ENCODE data around the gene HEATR1.

DNA sequence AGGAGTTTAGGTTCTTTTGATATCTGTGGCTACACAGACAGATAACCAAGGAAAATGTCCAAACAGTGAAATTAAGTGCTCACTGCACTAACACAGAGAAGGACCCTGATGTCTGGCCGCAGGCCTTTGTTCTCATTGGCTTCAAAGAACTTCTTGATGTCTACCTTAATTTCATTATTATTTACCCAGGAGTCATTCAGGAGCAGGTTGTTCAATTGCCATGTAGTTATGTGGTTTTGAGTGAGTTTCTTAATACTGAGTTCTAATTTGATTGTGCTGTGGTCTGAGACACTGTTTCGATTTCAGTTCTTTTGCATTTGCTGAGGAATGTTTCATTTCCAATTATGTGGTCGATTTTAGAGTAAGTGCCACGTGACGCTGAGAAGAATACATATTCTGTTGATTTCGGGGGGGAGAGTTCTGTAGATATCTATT, 95.7 kb downstream of the HEATR1 start:
- TF ChIP-seq, protein P1, sequence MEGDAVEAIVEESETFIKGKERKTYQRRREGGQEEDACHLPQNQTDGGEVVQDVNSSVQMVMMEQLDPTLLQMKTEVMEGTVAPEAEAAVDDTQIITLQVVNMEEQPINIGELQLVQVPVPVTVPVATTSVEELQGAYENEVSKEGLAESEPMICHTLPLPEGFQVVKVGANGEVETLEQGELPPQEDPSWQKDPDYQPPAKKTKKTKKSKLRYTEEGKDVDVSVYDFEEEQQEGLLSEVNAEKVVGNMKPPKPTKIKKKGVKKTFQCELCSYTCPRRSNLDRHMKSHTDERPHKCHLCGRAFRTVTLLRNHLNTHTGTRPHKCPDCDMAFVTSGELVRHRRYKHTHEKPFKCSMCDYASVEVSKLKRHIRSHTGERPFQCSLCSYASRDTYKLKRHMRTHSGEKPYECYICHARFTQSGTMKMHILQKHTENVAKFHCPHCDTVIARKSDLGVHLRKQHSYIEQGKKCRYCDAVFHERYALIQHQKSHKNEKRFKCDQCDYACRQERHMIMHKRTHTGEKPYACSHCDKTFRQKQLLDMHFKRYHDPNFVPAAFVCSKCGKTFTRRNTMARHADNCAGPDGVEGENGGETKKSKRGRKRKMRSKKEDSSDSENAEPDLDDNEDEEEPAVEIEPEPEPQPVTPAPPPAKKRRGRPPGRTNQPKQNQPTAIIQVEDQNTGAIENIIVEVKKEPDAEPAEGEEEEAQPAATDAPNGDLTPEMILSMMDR (conservative IDR thresholded peaks at IDR 0.05): no peak
- TF ChIP-seq EZH2 (IDR thresholded peaks at IDR 0.05; ENCODE audit: low read depth): no peak
